HepG2 (cell line): ENCODE measurements around the gene CTRL. TPM values are rescaled to one million over a fixed set of nuclear protein-coding genes. Genes with fewer than 3 reads are reported as not detected.

Source experiments
- ATAC-seq: fragments of 200-7000 bp; cut with Tn5 transposase; 3 replicates; pipeline ENCODE4 v1.9.1; 2020; ENCODE audit warnings: mild to moderate bottlenecking, moderate library complexity
- BruUV-seq: library from RNA; stranded (reverse); fragments of 400-500 nt; replicated peaks from 2 replicates; lab custom pipeline; 2021; lab: Mats Ljungman, UMichigan
- CTCF ChIA-PET: fragments of 300-600 bp; formaldehyde crosslinking; extraction: SDS; loops from one replicate; lab custom pipeline; 2021; ENCODE audit warnings: low total read pairs, inconsistent platforms, low intra/inter-chr PET ratio; lab: Yijun Ruan, JAX
- POLR2A ChIA-PET: fragments of 350-600 bp; sonication (Branson Sonifier 250); formaldehyde crosslinking; loops from one replicate; lab custom pipeline; 2020; ENCODE audit warnings: antibody characterized with exemption, inconsistent platforms; lab: Yijun Ruan, JAX
- DNase-seq: peaks from one replicate; pipeline ENCODE4 v3.0.0-alpha.2; 2015; ENCODE audit warnings: low spot score
- FAIRE-seq: peaks from 3 replicates; lab custom pipeline; 2011; peaks lifted over from hg19 to GRCh38; lab: Jason Lieb, UNC
- H2AFZ ChIP-seq: one replicate; pipeline ENCODE4 v1.6.1; 2011; ENCODE audit warnings: low read length, inconsistent platforms
- H3K27ac ChIP-seq: fragments of 300-600 bp; 3 replicates; pipeline ENCODE4 v1.8.0; 2011; ENCODE audit warnings: mixed run types, mild to moderate bottlenecking, mixed read lengths, low read length, inconsistent platforms; ENCODE audit not compliant: insufficient read depth; ENCODE audit errors: extremely low read length
- H3K27me3 ChIP-seq, 2 experiments: fragments of 200-600 bp in 1 of 2; 2 replicates in 1 of 2; 3 replicates in 1 of 2; pipeline versions ENCODE4 v1.6.0 to v1.8.0; 2011; ENCODE audit warnings: low read length in 2 of 2, mild to moderate bottlenecking in 2 of 2, moderate library complexity in 2 of 2, inconsistent platforms in 1 of 2; ENCODE audit not compliant: insufficient read depth in 2 of 2, control insufficient read depth in 1 of 2
- H3K36me3 ChIP-seq, 2 experiments: fragments of 200-600 bp in 1 of 2; replicated peaks in 1 of 2; 2 replicates in 1 of 2; 3 replicates in 1 of 2; pipeline versions ENCODE4 v1.5.1 to v1.8.0; 2011; ENCODE audit warnings: low read length in 2 of 2, inconsistent platforms in 1 of 2; ENCODE audit not compliant: insufficient read depth in 2 of 2, control insufficient read depth in 1 of 2
- H3K4me1 ChIP-seq: 2 replicates; pipeline ENCODE4 v1.5.1; 2012; ENCODE audit warnings: low read length, inconsistent platforms; ENCODE audit not compliant: insufficient read depth
- H3K4me2 ChIP-seq: 2 replicates; pipeline ENCODE4 v1.6.0; 2011; ENCODE audit warnings: low read depth, low read length, inconsistent platforms
- H3K4me3 ChIP-seq, 3 experiments: fragments of 200-600 bp in 1 of 3; sonication (generic), shearing (Covaris generic) in 1 of 3; replicated peaks in 1 of 3; 2 replicates each; pipeline ENCODE4 v1.5.1; 2011 to 2016; ENCODE audit warnings: low read length in 3 of 3, inconsistent platforms in 2 of 3, low read depth in 2 of 3, mild to moderate bottlenecking in 2 of 3, control low read depth in 1 of 3, mixed read lengths in 1 of 3; ENCODE audit not compliant: insufficient read depth in 1 of 3
- H3K79me2 ChIP-seq: one replicate; pipeline ENCODE4 v1.6.1; 2011; ENCODE audit warnings: low read length, inconsistent platforms; ENCODE audit not compliant: insufficient read depth
- H3K9ac ChIP-seq: 2 replicates; pipeline ENCODE4 v1.6.0; 2011; ENCODE audit warnings: mild to moderate bottlenecking, low read depth, low read length, inconsistent platforms; ENCODE audit not compliant: insufficient read depth
- H3K9me3 ChIP-seq: 2 replicates; pipeline ENCODE4 v1.5.1; 2012; ENCODE audit warnings: mild to moderate bottlenecking, low read length
- H4K20me1 ChIP-seq: 2 replicates; pipeline ENCODE4 v1.6.0; 2011; ENCODE audit warnings: inconsistent platforms, mild to moderate bottlenecking, low read length, moderate library complexity; ENCODE audit not compliant: insufficient read depth
- CBFB ChIP-seq: sonication (generic); formaldehyde crosslinking; IDR thresholded peaks from 2 replicates; pipeline ENCODE4 v1.4.0; 2020; ENCODE audit warnings: missing genetic modification reagents
- FOXM1 ChIP-seq: sonication (generic); formaldehyde crosslinking; IDR thresholded peaks from 2 replicates; pipeline ENCODE4 v1.5.0; 2020; ENCODE audit warnings: missing genetic modification reagents
- HOMEZ ChIP-seq: IDR thresholded peaks from 2 replicates; pipeline ENCODE4 v1.6.1; 2016; ENCODE audit warnings: low read depth
- KDM2A ChIP-seq: sonication (generic); formaldehyde crosslinking; IDR thresholded peaks from 2 replicates; pipeline ENCODE4 v1.4.0; 2020; ENCODE audit warnings: low read depth, missing genetic modification reagents, borderline replicate concordance
- MXD1 ChIP-seq: sonication (generic); formaldehyde crosslinking; IDR thresholded peaks from 2 replicates; pipeline ENCODE4 v1.4.0; 2020; ENCODE audit warnings: mild to moderate bottlenecking, missing genetic modification reagents
- PAF1 ChIP-seq: IDR thresholded peaks from 2 replicates; pipeline ENCODE4 v1.6.1; 2016; ENCODE audit warnings: missing genetic modification reagents, missing compliant biosample characterization
- POLR2AphosphoS5 ChIP-seq: IDR thresholded peaks from 2 replicates; pipeline ENCODE4 v1.6.1; 2012; ENCODE audit warnings: low read depth, low read length
- RAD21 ChIP-seq: fragments of 450-650 bp; formaldehyde crosslinking; IDR thresholded peaks from 2 replicates; pipeline ENCODE4 v1.5.0; 2020; ENCODE audit warnings: mild to moderate bottlenecking
- RBM22 ChIP-seq: fragments of 200-400 bp; formaldehyde crosslinking; optimal IDR thresholded peaks from 2 replicates; pipeline ENCODE3; 2017; ENCODE audit warnings: mild to moderate bottlenecking, low read length, moderate library complexity
- RELA ChIP-seq: sonication (generic); formaldehyde crosslinking; IDR thresholded peaks from 2 replicates; pipeline ENCODE4 v1.4.0; 2020; ENCODE audit warnings: missing genetic modification reagents
- SIX1 ChIP-seq: sonication (generic); formaldehyde crosslinking; IDR thresholded peaks from 2 replicates; pipeline ENCODE4 v1.4.0; 2020; ENCODE audit warnings: missing genetic modification reagents, borderline replicate concordance
- THAP11 ChIP-seq: IDR thresholded peaks from 2 replicates; pipeline ENCODE4 v1.6.1; 2016; ENCODE audit warnings: missing biosample characterization, missing genetic modification reagents
- ZBTB2 ChIP-seq: sonication (generic); formaldehyde crosslinking; IDR thresholded peaks from 2 replicates; pipeline ENCODE4 v1.8.0; 2022; ENCODE audit warnings: low read depth, missing genetic modification reagents
- ZFP82 ChIP-seq: sonication (generic); formaldehyde crosslinking; IDR thresholded peaks from 2 replicates; pipeline ENCODE4 v1.5.1; 2020; ENCODE audit warnings: mild to moderate bottlenecking, missing genetic modification reagents, borderline replicate concordance
- ZNF329 ChIP-seq: sonication (generic); formaldehyde crosslinking; IDR thresholded peaks from 2 replicates; pipeline ENCODE4 v1.9.0; 2021; ENCODE audit warnings: low read depth, mild to moderate bottlenecking, missing genetic modification reagents
- ZNF460 ChIP-seq: sonication (generic); formaldehyde crosslinking; IDR thresholded peaks from 2 replicates; pipeline ENCODE4 v1.5.1; 2020; ENCODE audit warnings: missing genetic modification reagents, mild to moderate bottlenecking, borderline replicate concordance
- ZNF549 ChIP-seq: sonication (generic); formaldehyde crosslinking; IDR thresholded peaks from 2 replicates; pipeline ENCODE4 v1.5.0; 2020; ENCODE audit warnings: missing genetic modification reagents
- ZNF552 ChIP-seq: sonication (generic); formaldehyde crosslinking; IDR thresholded peaks from 2 replicates; pipeline ENCODE4 v1.9.0; 2022; ENCODE audit warnings: missing genetic modification reagents, mild to moderate bottlenecking, borderline replicate concordance
- ZNF567 ChIP-seq: sonication (generic); formaldehyde crosslinking; IDR thresholded peaks from 2 replicates; pipeline ENCODE4 v1.8.1; 2023; ENCODE audit warnings: mild to moderate bottlenecking, missing genetic modification reagents, borderline replicate concordance
- ZNF770 ChIP-seq: sonication (generic); formaldehyde crosslinking; IDR thresholded peaks from 2 replicates; pipeline ENCODE4 v1.5.0; 2020; ENCODE audit warnings: mild to moderate bottlenecking, missing genetic modification reagents
- WGBS: methylation state at CpG from one replicate; pipeline ENCODE4 v1.1.6; 2017; ENCODE audit warnings: low lambda C conversion rate; 5-methylcytosine and 5-hydroxymethylcytosine counted together
- in situ Hi-C: cut with HindIII; loops from 2 replicates; pipeline ENCODE4 v1.10.0; 2017; ENCODE audit warnings: low pct_unique_long_range_greater_than_20kb; ENCODE audit not compliant: extremely low pct_ligation_motif_present
- intact Hi-C: fragments of 100-400 bp; cut with micrococcal nuclease; formaldehyde crosslinking; loops from one replicate; pipeline ENCODE4 v1.10.0; 2022; ENCODE audit not compliant: unreplicated experiment
- polyA plus RNA-seq, 8 experiments: library from polyadenylated mRNA; depleted of rRNA in 3 of 8; stranded (reverse) in 7 of 8; unstranded in 1 of 8; fragments of >200 nt; fragmentation: Illumina TruSeq in 4 of 8; extraction: Trizol in 4 of 8; gene quantifications; 2 replicates each; pipeline versions ENCODE4 v1.2.1 to v1.2.3, GENCODE V29; 2011 to 2016; ENCODE audit warnings: low read depth in 4 of 8, missing spikeins in 1 of 8, mixed read lengths in 1 of 8; ENCODE audit not compliant: insufficient read depth in 1 of 8
- total RNA-seq, 5 experiments: library from RNA; depleted of rRNA; stranded (reverse); fragments of >200 nt; fragmentation: Illumina TruSeq; extraction: Trizol; gene quantifications; 2 replicates each; pipeline ENCODE4 v1.2.3, GENCODE V29; 2016; ENCODE audit warnings: low read depth in 1 of 5

CTRL gene
- total and polyA plus RNA-seq, 2 of the 13 experiments (the other 11 are each of a cell fraction or from before 2014, with no cell fraction given), result 1.9 to 2.7 TPM

GRCh38 chr16:67940446-67941089 lies 8.9 kb upstream of the CTRL start:
- no peaks in the 10 kb centered on the region; a peak in 1 of 5 replicates for H3K27me3 ChIP-seq
- peaks cover 57% of the 10 kb centered on the region for H3K4me1 ChIP-seq
- peaks cover 10 to 20% of the 10 kb centered on the region in 2 experiments for H3K36me3 ChIP-seq
- peaks cover 17% of the 10 kb centered on the region; the same call in 1 of the 2 replicates for H4K20me1 ChIP-seq
- CTCF ChIA-PET, result no interaction called here
- no peak overlapping the region for H3K27ac ChIP-seq
- intact Hi-C loops, result no loop called here
- peaks cover 18% of the 10 kb centered on the region for H3K79me2 ChIP-seq
- no peak overlapping the region for H3K4me3 ChIP-seq
- no peak overlapping the region for H3K9ac ChIP-seq
- no peaks in the 10 kb centered on the region for H3K9me3 ChIP-seq
- FAIRE-seq (no peak), DNase-seq (no peak), ATAC-seq (no peak)
- POLR2A ChIA-PET, result interaction anchor here (3.4 to 13.6 kb wide), 2 partner anchors 23 to 144 kb away, joined by 18 to 226 read pairs; partner anchors contain the start of genes NFATC3 and SLC12A4
- H3K4me2 ChIP-seq, result no peak overlapping the region
- no peak overlapping the region for H2AFZ ChIP-seq
- in situ Hi-C loops, result loop anchor here (5.0 kb wide), 1 partner anchor 102 kb away; no protein-coding TSS in a partner anchor
- BruUV-seq, result no TSS peak
- 97% methylated on average over 5 of the region's 5 CpGs for WGBS
- peak; percentile 48; the same call in 1 of the 2 replicates for TF ChIP-seq POLR2AphosphoS5
- no peak for TF ChIP-seq FOXM1 (CRISPR knock-in tag)
- no peak for TF ChIP-seq THAP11 (CRISPR knock-in tag)
- no peak for TF ChIP-seq ZNF549 (CRISPR knock-in tag)
- TF ChIP-seq ZNF567 (CRISPR knock-in tag), result no peak
- TF ChIP-seq SIX1 (CRISPR knock-in tag), result no peak
- no peak for TF ChIP-seq RELA (CRISPR knock-in tag)
- no peak for TF ChIP-seq CBFB (CRISPR knock-in tag)
- TF ChIP-seq ZNF552 (CRISPR knock-in tag), result no peak
- TF ChIP-seq HOMEZ (CRISPR knock-in tag), result no peak
- 0 out of 2 replicates have a peak, but pooled peaks have one; percentile 38 for TF ChIP-seq ZNF329 (CRISPR knock-in tag)
- TF ChIP-seq MXD1, result no peak
- TF ChIP-seq PAF1 (CRISPR knock-in tag), result peak; percentile 53; the same call in 1 of the 2 replicates
- peak; percentile 91 for TF ChIP-seq ZNF770 (CRISPR knock-in tag)
- TF ChIP-seq ZNF460, result peak; percentile 31; the same call in 1 of the 2 replicates
- TF ChIP-seq KDM2A (CRISPR knock-in tag), result peak; percentile 17; the same call in 1 of the 2 replicates
- TF ChIP-seq RAD21, result no peak
- peak; percentile 18; the same call in 1 of the 2 replicates for TF ChIP-seq ZFP82
- TF ChIP-seq RBM22, result peak; percentile 24
- no peak for TF ChIP-seq ZBTB2 (CRISPR knock-in tag)
